GM23338 (cell line): ENCODE results near the gene ADAMTS14. TPM values are rescaled to one million over a fixed set of nuclear protein-coding genes. Genes with fewer than 3 reads are reported as not detected.

Source experiments
- ATAC-seq: fragments of 200-7000 bp; cut with Tn5 transposase; 3 replicates; pipeline ENCODE4 v1.9.1; 2020
- DNase-seq: peaks from one replicate; pipeline ENCODE4 v3.0.0-alpha.2; 2015; ENCODE audit warnings: low spot score
- H2AFZ ChIP-seq: fragments of 200-600 bp; sonication (generic); 2 replicates; pipeline ENCODE4 v1.8.0; 2016; ENCODE audit warnings: antibody characterized with exemption, mild to moderate bottlenecking, moderate library complexity
- H3F3A ChIP-seq: fragments of 200-600 bp; sonication (generic); replicated peaks from 2 replicates; pipeline ENCODE4 v1.8.0; 2017; ENCODE audit warnings: antibody characterized with exemption, mixed run types, low read depth
- H3K27ac ChIP-seq: fragments of 200-600 bp; sonication (generic); 2 replicates; pipeline ENCODE4 v1.6.1; 2016; ENCODE audit warnings: low read depth
- H3K27me3 ChIP-seq: fragments of 200-600 bp; sonication (generic); 2 replicates; pipeline ENCODE4 v1.8.0; 2016; ENCODE audit warnings: mild to moderate bottlenecking, mixed run types, moderate library complexity; ENCODE audit not compliant: insufficient read depth
- H3K36me3 ChIP-seq: fragments of 200-600 bp; sonication (generic); 2 replicates; pipeline ENCODE4 v1.8.0; 2016; ENCODE audit warnings: mild to moderate bottlenecking; ENCODE audit not compliant: insufficient read depth
- H3K4me1 ChIP-seq: fragments of 200-600 bp; sonication (generic); 2 replicates; pipeline ENCODE4 v1.8.0; 2016; ENCODE audit warnings: mild to moderate bottlenecking, moderate library complexity; ENCODE audit not compliant: insufficient read depth
- H3K4me2 ChIP-seq: fragments of 200-600 bp; sonication (generic); 2 replicates; pipeline ENCODE4 v1.7.1; 2017; ENCODE audit warnings: mixed run types
- H3K4me3 ChIP-seq: fragments of 200-600 bp; sonication (generic); 2 replicates; pipeline ENCODE4 v1.6.1; 2016; ENCODE audit warnings: mixed run types
- H3K79me2 ChIP-seq: fragments of 200-600 bp; sonication (generic); replicated peaks from 2 replicates; pipeline ENCODE4 v1.8.0; 2017; ENCODE audit warnings: mild to moderate bottlenecking; ENCODE audit not compliant: insufficient read depth
- H3K9me2 ChIP-seq: fragments of 200-600 bp; sonication (generic); 2 replicates; pipeline ENCODE4 v1.8.0; 2017; ENCODE audit not compliant: insufficient read depth
- H4K20me1 ChIP-seq: fragments of 200-600 bp; sonication (generic); replicated peaks from 2 replicates; pipeline ENCODE4 v1.8.0; 2017; ENCODE audit warnings: mild to moderate bottlenecking; ENCODE audit not compliant: insufficient read depth
- H3K27ac Mint-ChIP-seq: 2 replicates; pipeline ENCODE4 v1.8.0; 2020; ENCODE audit warnings: inconsistent platforms, mild to moderate bottlenecking, moderate library complexity, mixed read lengths
- H3K27me3 Mint-ChIP-seq: 3 replicates; pipeline ENCODE4 v1.8.0; 2022; ENCODE audit warnings: low read depth, mild to moderate bottlenecking, moderate library complexity, mixed read lengths, inconsistent platforms; ENCODE audit not compliant: insufficient read depth, poor library complexity
- H3K36me3 Mint-ChIP-seq: 3 replicates; pipeline ENCODE4 v1.8.0; 2021; ENCODE audit warnings: low read depth, mild to moderate bottlenecking, inconsistent platforms, moderate library complexity, mixed read lengths
- H3K4me1 Mint-ChIP-seq: 3 replicates; pipeline ENCODE4 v1.8.0; 2020; ENCODE audit warnings: mild to moderate bottlenecking, inconsistent platforms, mixed read lengths
- H3K4me3 Mint-ChIP-seq: 3 replicates; pipeline ENCODE4 v1.8.0; 2021; ENCODE audit warnings: moderate library complexity, mild to moderate bottlenecking, inconsistent platforms, mixed read lengths
- H3K9me3 Mint-ChIP-seq: 3 replicates; pipeline ENCODE4 v1.8.0; 2020; ENCODE audit warnings: moderate library complexity, mild to moderate bottlenecking, inconsistent platforms, mixed read lengths
- CREB1 ChIP-seq: fragments of 250-450 bp; sonication (Bioruptor Pico); IDR thresholded peaks from 2 replicates; pipeline ENCODE4 v1.5.0; 2020; ENCODE audit warnings: low read depth, mild to moderate bottlenecking, moderate library complexity
- CTCF ChIP-seq, 2 experiments: fragments of 200-600 bp in 1 of 2; sonication (generic) in 1 of 2; conservative IDR thresholded peaks; 2 replicates each; pipeline versions ENCODE4 v1.5.1 to v1.6.1; 2016 to 2017; ENCODE audit warnings: antibody characterized with exemption in 2 of 2, low read depth in 2 of 2, mild to moderate bottlenecking in 2 of 2, moderate library complexity in 1 of 2
- EZH2phosphoT487 ChIP-seq: fragments of 200-600 bp; sonication (generic); IDR thresholded peaks from one replicate; pipeline ENCODE4 v1.8.1; 2018; ENCODE audit warnings: antibody characterized with exemption; ENCODE audit not compliant: unreplicated experiment
- STAT1 ChIP-seq: IDR thresholded peaks from one replicate; pipeline ENCODE4 v1.6.1; 2016; ENCODE audit warnings: antibody characterized with exemption; ENCODE audit not compliant: unreplicated experiment
- ZNF331 ChIP-seq: fragments of 250-450 bp; sonication (Bioruptor Pico); IDR thresholded peaks from 2 replicates; pipeline ENCODE4 v1.5.0; 2020; ENCODE audit warnings: low read depth, mild to moderate bottlenecking, moderate library complexity
- ZNF462 ChIP-seq: fragments of 250-450 bp; sonication (Bioruptor Pico); IDR thresholded peaks from 2 replicates; pipeline ENCODE4 v1.5.0; 2020; ENCODE audit warnings: mild to moderate bottlenecking, moderate library complexity
- polyA plus RNA-seq: library from polyadenylated mRNA; unstranded; fragments of >200 nt; fragmentation: Nextera tagmentation; extraction: Ambion mirVana; gene quantifications from 2 replicates; pipeline ENCODE4 v1.2.1, GENCODE V29; 2016
- total RNA-seq: library from RNA; depleted of rRNA; stranded (reverse); fragments of >200 nt; shearing (Covaris generic); gene quantifications from 2 replicates; pipeline ENCODE4 v1.2.3, GENCODE V29; 2014

ADAMTS14 gene
- total and polyA plus RNA-seq, 2 experiments from 2014 or later: 1.9 to 2.1 TPM

- no peak overlapping the region for H3K4me3 Mint-ChIP-seq
- DNase-seq (no peak), ATAC-seq (no peak)
- no peaks in the 10 kb centered on the region for H3K36me3 Mint-ChIP-seq
- Histone ChIP-seq H3K36me3 (no peaks in the 10 kb centered on the region), H3K4me3 (no peak overlapping the region), H3K4me1 (peaks cover 5% of the 10 kb centered on the region; the same call in 1 of the 2 replicates), H3K9me2 (no peaks in the 10 kb centered on the region), H3F3A (peaks cover 11% of the 10 kb centered on the region; the same call in 1 of the 2 replicates), H3K79me2 (no peaks in the 10 kb centered on the region), H4K20me1 (no peaks in the 10 kb centered on the region), H3K27me3 (peaks cover 24% of the 10 kb centered on the region), H3K4me2 (no peak overlapping the region), H3K27ac (no peak overlapping the region), H2AFZ (no peak overlapping the region)
- H3K4me1 Mint-ChIP-seq: peaks cover 15% of the 10 kb centered on the region
- no peak overlapping the region for H3K27ac Mint-ChIP-seq
- no peaks in the 10 kb centered on the region for H3K9me3 Mint-ChIP-seq
- H3K27me3 Mint-ChIP-seq: peaks cover 22% of the 10 kb centered on the region
- TF ChIP-seq ZNF331 (CRISPR knock-in tag) (no peak), CTCF (conservative IDR thresholded peaks at IDR 0.05; ENCODE audit: low read depth in 2 of 2) (no peak), EZH2phosphoT487 (no peak), STAT1 (no peak), CREB1 (CRISPR knock-in tag) (no peak)
Measured at GRCh38 chr10:70674560-70675495, 2.5 kb downstream of the ADAMTS14 start.

- no peak for TF ChIP-seq ZNF462 (CRISPR knock-in tag)
- no peak for TF ChIP-seq CTCF (conservative IDR thresholded peaks at IDR 0.05; ENCODE audit: low read depth in 2 of 2)
- no peak for DNase-seq
- Mint-ChIP-seq H3K4me3 (no peak overlapping the region), H3K9me3 (no peaks in the 10 kb centered on the region), H3K27me3 (peaks cover 19% of the 10 kb centered on the region), H3K27ac (no peak overlapping the region), H3K4me1 (peaks cover 13% of the 10 kb centered on the region), H3K36me3 (no peaks in the 10 kb centered on the region)
- peaks cover 5% of the 10 kb centered on the region; the same call in 1 of the 2 replicates for H3K4me1 ChIP-seq
- no peaks in the 10 kb centered on the region for H4K20me1 ChIP-seq
- no peaks in the 10 kb centered on the region for H3K79me2 ChIP-seq
- ATAC-seq: no peak
- no peak overlapping the region for H3K27ac ChIP-seq
- no peak overlapping the region for H3K4me3 ChIP-seq
- H2AFZ ChIP-seq: no peak overlapping the region
- no peaks in the 10 kb centered on the region for H3K9me2 ChIP-seq
- peaks cover 24% of the 10 kb centered on the region for H3K27me3 ChIP-seq
- H3F3A ChIP-seq: peaks cover 11% of the 10 kb centered on the region; the same call in 1 of the 2 replicates
- H3K4me2 ChIP-seq: no peak overlapping the region
- no peaks in the 10 kb centered on the region for H3K36me3 ChIP-seq
Measured at GRCh38 chr10:70675496-70676161, 3.3 kb downstream of the ADAMTS14 start.
